Activated CD8-positive, alpha-beta memory T cell treated with anti-CD3 and anti-CD28 coated beads for 4 hours (primary cell): ENCODE results near the gene LGALS3BP.

Experiments
- DNase-seq, 2 donors: peaks; one replicate each; pipeline ENCODE4 v3.0.0-alpha.2; 2020; ENCODE audit warnings: low read depth in 2 of 2

LGALS3BP gene

DNA sequence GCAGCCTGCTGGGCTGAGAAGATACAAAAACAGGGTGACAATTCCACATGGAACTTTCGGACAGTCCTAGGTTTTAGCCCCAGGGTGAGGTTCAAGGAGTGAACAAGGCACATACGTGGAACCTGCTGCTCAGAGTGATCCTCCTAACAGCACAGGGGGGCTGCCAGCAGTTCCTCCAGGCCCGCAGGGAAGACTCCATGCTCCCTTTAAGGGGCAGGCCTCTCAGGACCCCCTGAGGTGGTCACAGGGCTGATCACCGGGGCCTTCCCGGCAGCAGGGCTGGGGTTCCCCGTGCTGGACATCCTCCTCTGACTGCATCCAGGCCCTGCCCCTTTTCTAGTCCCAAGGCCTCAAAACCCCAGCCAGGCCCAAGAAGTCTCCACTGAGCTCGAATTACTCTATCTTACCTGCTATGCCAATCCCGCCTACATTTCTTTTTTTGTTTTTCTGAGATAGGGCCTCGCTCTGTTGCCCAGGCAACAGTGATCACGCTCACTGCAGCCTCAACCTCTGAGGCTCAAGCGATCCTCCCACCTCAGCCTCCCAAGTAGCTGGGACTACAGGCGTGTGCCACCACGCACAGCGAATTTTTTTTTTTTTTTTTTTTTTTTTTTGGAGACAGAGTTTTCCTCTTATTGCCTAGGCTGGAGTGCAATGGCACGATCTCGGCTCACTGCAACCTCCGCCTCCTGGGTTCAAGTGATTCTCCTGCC is 19.5 kb upstream of the LGALS3BP start:
- DNase-seq, result no peak

- DNase-seq, result no peak
These were observed 18.8 kb upstream of the LGALS3BP start for GRCh38 chr17:78998311-78999055.

GRCh38 chr17:78997881-78998280 is 18.2 kb upstream of the LGALS3BP start:
- no peak for DNase-seq

DNA sequence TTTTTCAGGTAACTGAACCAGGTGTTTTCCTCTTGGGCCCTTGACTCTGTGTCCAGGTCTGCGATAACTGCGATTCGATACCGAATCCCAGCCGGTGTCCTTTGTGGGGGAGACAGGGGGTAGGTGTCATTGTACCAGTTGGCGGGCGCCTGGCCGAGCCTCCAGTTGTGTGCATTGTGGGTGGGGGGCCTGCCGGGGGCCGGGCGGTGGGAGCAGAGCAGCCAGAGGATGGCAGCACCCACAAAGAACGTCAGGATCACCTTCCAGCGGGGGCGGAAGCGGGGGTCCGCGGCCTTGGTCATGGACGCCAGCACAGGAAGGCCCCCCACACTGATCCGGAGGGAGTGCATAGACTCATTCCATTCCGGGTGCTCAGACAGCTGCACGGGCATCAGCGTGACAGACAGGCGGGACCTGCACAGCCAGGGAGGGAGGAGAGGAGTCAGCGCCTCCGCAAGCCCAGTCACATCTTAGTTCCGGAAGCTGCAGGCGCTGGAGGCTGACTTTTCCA is 17.6 kb upstream of the LGALS3BP start:
- no peak for DNase-seq

- no peak for DNase-seq
These were observed 17.1 kb upstream of the LGALS3BP start for GRCh38 chr17:78996781-78997201.

DNA sequence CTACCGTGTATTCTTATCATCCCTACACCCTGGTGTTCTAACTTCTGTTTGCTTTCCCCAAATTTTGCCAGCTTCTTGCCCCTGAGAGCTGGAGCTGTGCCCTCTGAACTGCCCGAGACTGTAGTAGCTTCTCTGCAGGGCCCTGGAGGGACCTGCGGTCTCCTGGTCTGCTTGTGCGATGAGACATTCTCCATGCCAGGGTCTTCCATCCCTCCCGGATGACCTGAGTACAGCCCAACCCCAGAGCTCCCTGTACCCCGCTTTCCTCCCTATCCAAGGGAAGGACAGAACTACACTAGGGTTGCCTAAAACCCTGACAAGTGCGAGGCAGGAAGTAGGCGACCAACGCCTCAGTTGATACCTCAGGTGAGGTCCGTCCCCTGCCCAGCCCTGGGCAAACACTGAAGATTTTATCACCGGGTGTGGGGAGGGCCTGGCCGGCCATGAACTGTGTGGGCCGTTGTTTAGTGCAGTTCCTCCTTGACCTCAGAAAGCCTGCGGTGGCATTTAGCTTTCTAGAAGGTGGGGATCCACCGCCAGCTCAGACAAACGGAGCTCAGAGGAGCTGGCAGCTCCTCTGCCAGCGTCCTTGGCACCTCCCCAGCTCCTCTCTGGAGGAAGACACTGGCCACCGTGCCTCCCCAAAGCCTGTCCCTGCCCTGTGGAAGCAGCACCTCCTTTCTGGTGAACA is 16.2 kb upstream of the LGALS3BP start:
- no peak for DNase-seq

- DNase-seq, result no peak
These were observed 15.5 kb upstream of the LGALS3BP start for GRCh38 chr17:78995022-78995760.

- DNase-seq, result no peak
These were observed 14.4 kb upstream of the LGALS3BP start for GRCh38 chr17:78993981-78994671.

DNA sequence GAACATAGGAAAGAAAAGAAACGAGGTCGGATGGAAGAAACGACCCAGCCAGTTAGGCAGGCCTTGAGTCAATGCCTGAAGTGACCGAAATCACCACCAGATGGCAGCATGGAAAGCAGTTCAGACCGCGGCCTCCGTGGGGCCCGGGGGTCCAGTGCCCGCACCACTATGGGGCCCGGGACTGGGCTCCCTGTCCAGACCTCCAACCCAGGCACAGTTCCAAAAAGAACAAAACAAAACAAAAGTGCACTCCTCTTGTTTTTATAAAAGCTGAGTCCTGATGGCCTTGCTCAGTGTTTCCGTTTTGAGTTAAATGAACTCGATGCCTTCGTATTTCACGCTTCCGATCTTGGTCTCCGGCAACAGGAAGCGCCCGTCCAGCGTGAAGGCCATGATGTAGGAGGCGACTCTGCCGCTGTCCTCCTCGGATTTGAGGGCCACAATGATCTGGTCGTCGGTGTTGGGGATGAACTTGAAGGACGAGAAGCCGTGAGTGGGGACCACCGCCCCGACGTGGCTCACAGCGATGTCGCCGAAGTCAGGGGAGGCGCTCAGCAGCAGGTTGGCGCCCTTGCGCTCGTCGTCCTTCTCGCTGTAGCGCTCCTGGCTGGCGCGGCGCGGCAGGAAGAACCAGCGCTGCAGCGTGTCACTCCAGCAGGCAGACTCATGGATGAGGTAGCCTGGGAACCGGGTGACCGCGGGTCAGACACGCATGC is 13.7 kb upstream of the LGALS3BP start:
- no peak for DNase-seq

GRCh38 chr17:78992542-78993212 is 13.0 kb upstream of the LGALS3BP start:
- DNase-seq, result no peak

DNA sequence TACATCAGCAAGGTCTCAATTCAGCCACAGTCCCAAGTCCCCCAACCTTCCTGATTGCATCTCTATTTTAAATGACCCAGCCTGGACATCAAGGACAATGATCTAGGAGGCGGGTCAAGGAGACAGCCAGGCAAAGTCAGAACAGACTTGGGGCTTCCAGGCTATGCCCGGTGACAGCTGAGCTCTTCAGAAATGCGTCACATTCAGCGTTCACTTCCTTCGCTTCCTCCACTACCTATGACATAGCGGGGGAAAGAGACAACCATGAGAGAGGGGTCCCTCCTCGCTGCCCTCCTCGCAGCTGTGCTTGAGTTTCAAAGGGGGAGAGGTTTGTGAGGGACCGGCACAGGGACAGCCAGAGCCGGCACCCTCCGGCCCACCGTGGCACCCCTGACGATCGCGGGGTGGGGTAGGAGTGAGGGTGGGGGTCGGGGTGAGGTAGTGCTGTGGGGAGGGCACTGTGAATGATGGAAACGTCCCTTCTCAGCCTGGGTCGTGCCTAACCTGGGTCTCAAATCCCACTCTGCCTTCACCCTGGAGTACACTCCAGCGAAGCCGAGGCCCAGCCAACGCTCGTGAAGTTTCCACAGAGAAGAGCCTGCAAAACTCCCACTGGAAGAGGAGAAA is 12.3 kb upstream of the LGALS3BP start:
- no peak for DNase-seq

GRCh38 chr17:78991017-78991738 is 11.5 kb upstream of the LGALS3BP start:
- DNase-seq, result no peak

GRCh38 chr17:78990349-78991016 is 10.8 kb upstream of the LGALS3BP start:
- DNase-seq, result no peak

GRCh38 chr17:78988152-78988551 is 8.4 kb upstream of the LGALS3BP start:
- DNase-seq, result no peak

DNA sequence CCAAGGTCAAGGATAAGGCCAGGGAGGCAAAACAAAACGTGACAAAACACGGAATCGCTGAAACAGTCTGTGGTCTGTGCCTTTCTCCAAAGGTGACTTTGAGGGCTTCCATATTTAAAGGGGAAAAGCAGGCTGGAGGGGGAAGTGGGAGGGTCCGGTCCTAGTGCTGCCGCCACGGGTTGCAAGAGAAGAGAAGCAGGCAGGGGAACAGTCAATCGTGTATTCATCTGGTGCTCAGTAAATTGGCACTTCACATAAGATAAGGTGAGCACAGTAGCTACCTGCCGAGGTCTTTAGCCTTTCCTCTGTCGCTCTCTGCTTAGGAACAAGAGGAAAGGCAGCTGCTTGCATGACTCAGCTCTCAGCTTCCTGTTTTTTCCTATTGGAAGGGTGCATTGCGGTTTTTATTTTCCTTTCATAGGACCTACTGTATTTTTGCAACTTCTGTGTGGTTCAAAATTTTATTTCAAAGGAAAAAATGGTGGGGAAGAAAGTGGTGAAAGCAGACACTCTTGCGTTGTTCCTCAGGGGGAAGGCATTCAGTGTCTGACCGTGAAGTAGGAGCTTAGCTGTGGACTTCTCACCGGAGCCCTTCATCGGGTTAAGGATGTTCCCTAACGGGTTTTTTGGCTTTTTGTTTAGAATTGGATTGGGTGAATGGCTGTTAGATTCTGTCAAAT is 7.1 kb upstream of the LGALS3BP start:
- no peak for DNase-seq

- DNase-seq, result no peak
These were observed 6.4 kb upstream of the LGALS3BP start for GRCh38 chr17:78986048-78986648.

DNA sequence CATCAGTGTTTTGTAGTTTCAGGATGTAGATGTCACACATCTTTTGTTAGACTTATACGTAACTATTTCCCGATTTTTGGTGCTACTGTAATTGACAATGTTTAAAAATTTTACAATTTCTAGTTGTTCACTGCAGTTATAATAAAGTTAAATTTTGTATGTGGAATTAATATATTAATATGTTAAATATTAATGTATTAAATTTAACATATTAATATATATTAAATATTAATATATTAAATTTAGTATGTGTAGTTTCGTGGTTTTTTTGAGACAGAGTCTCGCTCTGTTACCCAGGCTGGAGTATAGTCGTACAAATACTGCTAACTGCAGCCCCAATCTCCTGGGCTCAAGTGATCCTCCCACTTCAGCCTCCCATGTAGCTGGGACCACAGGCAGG is 5.7 kb upstream of the LGALS3BP start:
- DNase-seq, result no peak
